SK-N-SH treated with all-trans-retinoic acid at 6 μM for 48 hours (cell line): ENCODE results near the gene ZNF19.

ENCODE experiments used
- ESRRG ChIP-seq: fragments of 250-450 bp; sonication (Bioruptor Pico); IDR thresholded peaks from 2 replicates; pipeline ENCODE4 v1.6.1; 2021; ENCODE audit warnings: mild to moderate bottlenecking
- ISL1 ChIP-seq: fragments of 250-450 bp; sonication (Bioruptor Pico); IDR thresholded peaks from 2 replicates; pipeline ENCODE4 v2.1.2; 2022; ENCODE audit warnings: mild to moderate bottlenecking, moderate library complexity
- ZFP3 ChIP-seq: fragments of 250-450 bp; sonication (Bioruptor Pico); IDR thresholded peaks from 2 replicates; pipeline ENCODE4 v1.5.0; 2020; ENCODE audit warnings: mild to moderate bottlenecking, moderate library complexity
- ZNF70 ChIP-seq: fragments of 450-650 bp; formaldehyde crosslinking; IDR thresholded peaks from 2 replicates; pipeline ENCODE4 v1.5.0; 2020; ENCODE audit warnings: mild to moderate bottlenecking, moderate library complexity
- ZNF8 ChIP-seq: fragments of 450-650 bp; formaldehyde crosslinking; IDR thresholded peaks from 2 replicates; pipeline ENCODE4 v1.5.0; 2020; ENCODE audit warnings: mild to moderate bottlenecking, moderate library complexity
- TF ChIP-seq, protein P1 (sequence below): fragments of 250-450 bp; sonication (Bioruptor Pico); IDR thresholded peaks from 2 replicates; pipeline ENCODE4 v1.8.0; 2020; ENCODE audit warnings: mild to moderate bottlenecking, moderate library complexity, borderline replicate concordance
- TF ChIP-seq, protein P2 (sequence below): fragments of 250-450 bp; sonication (Bioruptor Pico); IDR thresholded peaks from 2 replicates; pipeline ENCODE4 v1.8.0; 2021; ENCODE audit warnings: low read depth, mild to moderate bottlenecking, moderate library complexity, borderline replicate concordance

DNA sequence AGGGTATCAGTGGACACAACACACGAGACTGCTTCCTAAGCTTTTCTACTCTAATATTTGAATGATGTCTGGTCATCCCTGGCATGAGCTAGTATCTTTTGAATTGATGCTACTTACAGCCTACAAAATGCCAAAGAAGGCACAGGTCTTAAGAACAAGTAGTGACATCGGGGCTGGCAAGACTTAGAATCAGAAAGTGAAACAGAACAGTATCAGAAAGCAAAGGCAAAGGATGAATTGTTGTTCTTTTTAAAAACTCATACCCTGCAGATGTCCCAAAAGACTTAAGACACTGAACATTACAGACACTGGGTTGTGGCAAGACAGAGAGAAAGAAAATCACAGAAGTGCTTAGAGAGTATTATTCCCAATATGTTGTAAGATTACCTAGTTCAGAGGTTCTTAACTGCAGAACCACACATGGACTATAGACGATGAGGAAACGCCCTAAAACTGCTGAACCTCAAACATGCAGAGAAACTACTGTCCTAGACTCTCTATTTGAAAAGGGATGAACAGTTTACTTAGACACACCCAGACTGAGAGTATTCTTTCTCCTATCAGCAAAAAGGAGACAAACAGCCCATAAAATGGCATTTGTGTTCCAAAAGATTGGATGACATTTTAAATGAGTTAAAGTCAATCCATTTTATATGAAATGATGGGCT, 12.5 kb downstream of the ZNF19 start:
- TF ChIP-seq ZNF8 (CRISPR knock-in tag) (no peak), ISL1 (CRISPR knock-in tag) (no peak), ESRRG (CRISPR knock-in tag) (no peak), ZNF70 (CRISPR knock-in tag) (no peak), ZFP3 (CRISPR knock-in tag) (no peak)
- TF ChIP-seq, protein P1, sequence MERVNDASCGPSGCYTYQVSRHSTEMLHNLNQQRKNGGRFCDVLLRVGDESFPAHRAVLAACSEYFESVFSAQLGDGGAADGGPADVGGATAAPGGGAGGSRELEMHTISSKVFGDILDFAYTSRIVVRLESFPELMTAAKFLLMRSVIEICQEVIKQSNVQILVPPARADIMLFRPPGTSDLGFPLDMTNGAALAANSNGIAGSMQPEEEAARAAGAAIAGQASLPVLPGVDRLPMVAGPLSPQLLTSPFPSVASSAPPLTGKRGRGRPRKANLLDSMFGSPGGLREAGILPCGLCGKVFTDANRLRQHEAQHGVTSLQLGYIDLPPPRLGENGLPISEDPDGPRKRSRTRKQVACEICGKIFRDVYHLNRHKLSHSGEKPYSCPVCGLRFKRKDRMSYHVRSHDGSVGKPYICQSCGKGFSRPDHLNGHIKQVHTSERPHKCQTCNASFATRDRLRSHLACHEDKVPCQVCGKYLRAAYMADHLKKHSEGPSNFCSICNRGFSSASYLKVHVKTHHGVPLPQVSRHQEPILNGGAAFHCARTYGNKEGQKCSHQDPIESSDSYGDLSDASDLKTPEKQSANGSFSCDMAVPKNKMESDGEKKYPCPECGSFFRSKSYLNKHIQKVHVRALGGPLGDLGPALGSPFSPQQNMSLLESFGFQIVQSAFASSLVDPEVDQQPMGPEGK (CRISPR knock-in tag): no peak
- TF ChIP-seq, protein P2, sequence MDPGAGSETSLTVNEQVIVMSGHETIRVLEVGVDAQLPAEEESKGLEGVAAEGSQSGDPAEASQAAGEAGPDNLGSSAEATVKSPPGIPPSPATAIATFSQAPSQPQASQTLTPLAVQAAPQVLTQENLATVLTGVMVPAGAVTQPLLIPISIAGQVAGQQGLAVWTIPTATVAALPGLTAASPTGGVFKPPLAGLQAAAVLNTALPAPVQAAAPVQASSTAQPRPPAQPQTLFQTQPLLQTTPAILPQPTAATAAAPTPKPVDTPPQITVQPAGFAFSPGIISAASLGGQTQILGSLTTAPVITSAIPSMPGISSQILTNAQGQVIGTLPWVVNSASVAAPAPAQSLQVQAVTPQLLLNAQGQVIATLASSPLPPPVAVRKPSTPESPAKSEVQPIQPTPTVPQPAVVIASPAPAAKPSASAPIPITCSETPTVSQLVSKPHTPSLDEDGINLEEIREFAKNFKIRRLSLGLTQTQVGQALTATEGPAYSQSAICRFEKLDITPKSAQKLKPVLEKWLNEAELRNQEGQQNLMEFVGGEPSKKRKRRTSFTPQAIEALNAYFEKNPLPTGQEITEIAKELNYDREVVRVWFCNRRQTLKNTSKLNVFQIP (CRISPR knock-in tag): no peak
